Liver (tissue), 9 donors: Measurements from ENCODE around the gene GPR21. TPM values are rescaled to one million over a fixed set of nuclear protein-coding genes. Genes with fewer than 3 reads are reported as not detected.

Experiments used
- DNase-seq: peaks from one replicate; pipeline ENCODE4 v3.0.0-alpha.2; 2017; ENCODE audit warnings: low spot score
- H3K27ac ChIP-seq, 2 donors: one replicate each; pipeline ENCODE4 v1.7.0; 2013; ENCODE audit warnings: inconsistent platforms in 2 of 2, low read length in 2 of 2, control low read depth in 1 of 2, low read depth in 1 of 2, mild to moderate bottlenecking in 1 of 2
- H3K27me3 ChIP-seq, 4 donors: one replicate each; pipeline versions ENCODE4 v1.6.1 to v1.7.0; 2013; ENCODE audit warnings: low read length in 3 of 4, inconsistent platforms in 1 of 4, mild to moderate bottlenecking in 1 of 4, moderate library complexity in 1 of 4; ENCODE audit not compliant: control insufficient read depth in 4 of 4, insufficient read depth in 4 of 4
- H3K36me3 ChIP-seq, 4 donors: one replicate each; pipeline versions ENCODE4 v1.6.1 to v1.7.0; 2013; ENCODE audit warnings: low read length in 3 of 4, mild to moderate bottlenecking in 3 of 4, low read depth in 1 of 4, moderate library complexity in 1 of 4; ENCODE audit not compliant: control insufficient read depth in 4 of 4, insufficient read depth in 3 of 4
- H3K4me1 ChIP-seq, 4 donors: one replicate each; pipeline versions ENCODE4 v1.6.1 to v1.7.0; 2013; ENCODE audit warnings: low read length in 3 of 4, mild to moderate bottlenecking in 3 of 4, moderate library complexity in 1 of 4; ENCODE audit not compliant: control insufficient read depth in 4 of 4, insufficient read depth in 4 of 4
- H3K4me3 ChIP-seq, 3 donors: one replicate each; pipeline versions ENCODE4 v1.6.1 to v1.7.0; 2013; ENCODE audit warnings: low read length in 3 of 3, control low read depth in 1 of 3, low read depth in 1 of 3, mild to moderate bottlenecking in 1 of 3
- H3K9ac ChIP-seq, 2 donors: one replicate each; pipeline ENCODE4 v1.7.0; 2013; ENCODE audit warnings: low read length in 2 of 2, mild to moderate bottlenecking in 2 of 2, moderate library complexity in 2 of 2, control low read depth in 1 of 2, low read depth in 1 of 2
- H3K9me3 ChIP-seq, 4 donors: one replicate each; pipeline versions ENCODE4 v1.6.1 to v1.7.0; 2013; ENCODE audit warnings: low read length in 3 of 4; ENCODE audit not compliant: control insufficient read depth in 4 of 4
- ATF3 ChIP-seq: IDR thresholded peaks from 2 replicates; pipeline ENCODE4 v1.6.1; 2016; ENCODE audit warnings: antibody characterized with exemption
- CTCF ChIP-seq: fragments of 150-350 bp; IDR thresholded peaks from 2 replicates; pipeline ENCODE4 v1.5.1; 2017; ENCODE audit warnings: improper control_type of control experiment, low read depth, low read length; ENCODE audit not compliant: missing input control
- EGR1 ChIP-seq, 2 donors: IDR thresholded peaks; 2 replicates each; pipeline ENCODE4 v1.6.1; 2016 to 2018; ENCODE audit warnings: antibody characterized with exemption in 2 of 2, low read depth in 2 of 2
- FOXA2 ChIP-seq: IDR thresholded peaks from 2 replicates; pipeline ENCODE4 v1.6.1; 2016; ENCODE audit warnings: antibody characterized with exemption
- GABPA ChIP-seq, 2 donors: IDR thresholded peaks in 1 of 2; conservative IDR thresholded peaks in 1 of 2; 2 replicates each; pipeline ENCODE4 v1.6.1; 2016; ENCODE audit warnings: antibody characterized with exemption in 2 of 2, mild to moderate bottlenecking in 1 of 2, moderate library complexity in 1 of 2
- HNF4A ChIP-seq, 2 donors: conservative IDR thresholded peaks; 2 replicates each; pipeline ENCODE4 v1.6.1; 2016; ENCODE audit warnings: antibody characterized with exemption in 2 of 2, mild to moderate bottlenecking in 2 of 2
- HNF4G ChIP-seq: IDR thresholded peaks from 2 replicates; pipeline ENCODE4 v1.6.1; 2016; ENCODE audit warnings: antibody characterized with exemption
- JUND ChIP-seq, 2 donors: IDR thresholded peaks; 2 replicates each; pipeline ENCODE4 v1.6.1; 2016; ENCODE audit warnings: antibody characterized with exemption in 2 of 2
- MAX ChIP-seq: IDR thresholded peaks from 2 replicates; pipeline ENCODE4 v1.6.1; 2016; ENCODE audit warnings: antibody characterized with exemption
- NR2F2 ChIP-seq: IDR thresholded peaks from 2 replicates; pipeline ENCODE4 v1.6.1; 2016; ENCODE audit warnings: antibody characterized with exemption
- RAD21 ChIP-seq, 2 donors: IDR thresholded peaks; 2 replicates each; pipeline ENCODE4 v1.6.1; 2016; ENCODE audit warnings: antibody characterized with exemption in 2 of 2, mild to moderate bottlenecking in 2 of 2
- RXRA ChIP-seq, 2 donors: IDR thresholded peaks; 2 replicates each; pipeline ENCODE4 v1.6.1; 2017 to 2018; ENCODE audit warnings: antibody characterized with exemption in 2 of 2, mild to moderate bottlenecking in 1 of 2
- SP1 ChIP-seq: IDR thresholded peaks from 2 replicates; pipeline ENCODE4 v1.6.1; 2018; ENCODE audit warnings: antibody characterized with exemption, mild to moderate bottlenecking
- TAF1 ChIP-seq: conservative IDR thresholded peaks from 2 replicates; pipeline ENCODE4 v1.6.1; 2016; ENCODE audit warnings: antibody characterized with exemption, mild to moderate bottlenecking
- YY1 ChIP-seq: IDR thresholded peaks from 2 replicates; pipeline ENCODE4 v1.6.1; 2016; ENCODE audit warnings: antibody characterized with exemption, mild to moderate bottlenecking
- ZBTB33 ChIP-seq: IDR thresholded peaks from 2 replicates; pipeline ENCODE4 v1.6.1; 2016; ENCODE audit warnings: antibody characterized with exemption
- WGBS: extraction: QIAGEN DNeasy Blood & Tissue Kit; methylation state at CpG from one replicate; pipeline ENCODE4 v1.1.7; 2013; 5-methylcytosine and 5-hydroxymethylcytosine counted together
- polyA plus RNA-seq, 2 donors: library from polyadenylated mRNA; stranded (reverse) in 1 of 2; unstranded in 1 of 2; fragments of 200-250 nt in 1 of 2; fragments of >200 nt in 1 of 2; fragmentation: Nextera tagmentation in 1 of 2; extraction: Ambion mirVana in 1 of 2; gene quantifications; one replicate each; pipeline versions ENCODE4 v1.2.1 to v1.2.3, GENCODE V29; 2013 to 2015
- total RNA-seq, 2 donors: library from RNA; depleted of rRNA; stranded (reverse); fragments of >200 nt; gene quantifications; one replicate each; pipeline ENCODE4 v1.2.3, GENCODE V29; 2014
- donor health status: healthy.
- donor health status: healthy.
- donor health status: healthy.
- donor health status: healthy.
- donor health status: healthy.

The GPR21 gene
- total and polyA plus RNA-seq, 4 donors, result 0.07 to 0.67 TPM; not detected in 2

- TF ChIP-seq RAD21 (IDR thresholded peaks at IDR 0.05), result no peak
- TF ChIP-seq FOXA2, result no peak
- DNase-seq, result no peak
- H3K27ac ChIP-seq, result no peak overlapping the region
- H3K27me3 ChIP-seq, result no peaks in the 10 kb centered on the region
- no peaks in the 10 kb centered on the region for H3K4me1 ChIP-seq
- no peak overlapping the region for H3K4me3 ChIP-seq
- H3K36me3 ChIP-seq, result peaks cover under 1 to 6% (median 4%) of the 10 kb centered on the region in 4 donors
- no peak overlapping the region for H3K9ac ChIP-seq
- no peaks in the 10 kb centered on the region for H3K9me3 ChIP-seq
- WGBS, result 98% methylated on average over 1 of the region's 1 CpG
These were observed 7.0 kb upstream of the GPR21 start for GRCh38 chr9:123026425-123026824.

- H3K36me3 ChIP-seq, result peaks cover 0 to 6% (median 2%) of the 10 kb centered on the region in 4 donors
- H3K27me3 ChIP-seq, result no peaks in the 10 kb centered on the region
- H3K27ac ChIP-seq, result no peak overlapping the region
- TF ChIP-seq RXRA (IDR thresholded peaks at IDR 0.05) (no peak), ATF3 (no peak), ZBTB33 (no peak), GABPA (IDR thresholded peaks at IDR 0.05 in 1 of 2, conservative IDR thresholded peaks at IDR 0.05 in 1 of 2) (no peak), TAF1 (no peak), HNF4G (no peak), HNF4A (conservative IDR thresholded peaks at IDR 0.05) (no peak), JUND (IDR thresholded peaks at IDR 0.05) (no peak), RAD21 (IDR thresholded peaks at IDR 0.05) (no peak), CTCF (no peak), YY1 (no peak), EGR1 (IDR thresholded peaks at IDR 0.05; ENCODE audit: low read depth in 2 of 2) (no peak), FOXA2 (no peak), SP1 (no peak), MAX (no peak), NR2F2 (no peak)
- no peak for DNase-seq
- H3K4me3 ChIP-seq, result no peak overlapping the region
- no peaks in the 10 kb centered on the region for H3K9me3 ChIP-seq
- no peak overlapping the region for H3K9ac ChIP-seq
- WGBS, result 62% methylated on average over 3 of the region's 3 CpGs
- no peaks in the 10 kb centered on the region for H3K4me1 ChIP-seq
These were observed 6.0 kb upstream of the GPR21 start for GRCh38 chr9:123027517-123027916.

- DNase-seq, result no peak
- no peak overlapping the region for H3K27ac ChIP-seq
- H3K9me3 ChIP-seq, result no peaks in the 10 kb centered on the region
- TF ChIP-seq YY1 (no peak), GABPA (IDR thresholded peaks at IDR 0.05 in 1 of 2, conservative IDR thresholded peaks at IDR 0.05 in 1 of 2) (no peak), FOXA2 (no peak), HNF4A (conservative IDR thresholded peaks at IDR 0.05) (no peak), JUND (IDR thresholded peaks at IDR 0.05) (no peak), CTCF (no peak), MAX (no peak)
- H3K4me3 ChIP-seq, result no peak overlapping the region
- H3K4me1 ChIP-seq, result no peaks in the 10 kb centered on the region
- H3K27me3 ChIP-seq, result no peaks in the 10 kb centered on the region
- H3K36me3 ChIP-seq, result peaks cover 0 to 6% (median 1%) of the 10 kb centered on the region in 4 donors
- no peak overlapping the region for H3K9ac ChIP-seq
These were observed 5.3 kb upstream of the GPR21 start for GRCh38 chr9:123028136-123028535.
